Activated T-cell treated with anti-CD3 and anti-CD28 coated beads for 4 hours (primary cell): ENCODE data around the gene TLE7.

ENCODE experiments used
- DNase-seq: peaks from one replicate; pipeline ENCODE4 v3.0.0-alpha.2; 2020

TLE7 gene

DNA sequence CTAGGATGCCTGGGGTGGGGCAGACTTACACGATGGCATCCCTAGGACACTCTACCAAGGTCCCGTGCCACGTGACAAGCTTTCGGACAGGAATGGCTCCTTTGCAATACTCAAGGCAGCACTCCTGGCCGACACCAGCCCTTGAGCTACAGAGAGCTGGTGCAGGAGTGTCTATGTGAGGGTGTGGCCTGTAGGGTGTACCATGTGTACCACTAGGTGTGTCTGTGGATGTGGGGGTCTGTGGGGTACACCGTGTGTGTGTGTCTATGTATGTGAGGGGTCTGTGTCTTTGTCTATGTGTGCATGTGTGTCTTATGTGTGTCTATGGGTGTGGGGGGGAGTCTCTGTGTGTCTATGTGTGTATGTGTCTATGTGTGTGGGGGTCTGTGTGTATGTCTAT lies 1.9 kb upstream of the TLE7 start:
- no peak for DNase-seq

DNA sequence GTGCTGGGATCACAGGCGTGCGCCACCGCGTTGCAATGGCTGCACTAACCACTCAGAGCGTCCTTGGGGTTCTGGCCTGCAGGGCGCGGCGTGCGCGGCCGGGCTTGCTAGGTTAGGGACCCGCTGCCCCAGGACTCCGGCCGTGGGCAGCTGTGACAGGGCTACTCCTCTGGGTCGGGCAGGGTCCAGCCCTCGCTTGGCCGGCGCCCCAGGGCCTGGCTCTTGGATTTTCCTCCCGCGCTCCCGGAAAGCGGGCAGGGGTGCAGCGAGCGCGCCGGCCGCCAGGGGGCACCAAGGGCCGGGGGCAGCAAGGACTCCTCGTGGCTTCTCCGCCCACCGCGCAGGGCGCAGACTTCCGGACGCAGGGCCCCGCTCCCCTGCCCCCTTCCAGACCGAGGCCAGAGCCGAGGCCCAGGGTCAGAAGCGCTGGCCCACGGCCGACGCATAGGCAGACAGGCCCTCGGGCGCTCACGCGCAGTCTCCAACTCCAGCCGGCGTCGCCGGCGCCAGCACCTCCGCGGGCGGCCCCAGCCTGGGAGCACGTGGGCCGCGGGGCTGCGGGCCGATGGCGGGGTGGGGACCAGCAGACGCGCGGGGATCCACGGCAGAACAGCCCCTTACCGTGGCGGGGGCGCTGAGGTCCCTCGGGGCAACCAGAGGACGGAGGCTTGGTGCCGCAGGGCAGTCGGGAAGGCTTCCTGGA lies 355 bp downstream of the TLE7 start:
- DNase-seq: no peak

DNA sequence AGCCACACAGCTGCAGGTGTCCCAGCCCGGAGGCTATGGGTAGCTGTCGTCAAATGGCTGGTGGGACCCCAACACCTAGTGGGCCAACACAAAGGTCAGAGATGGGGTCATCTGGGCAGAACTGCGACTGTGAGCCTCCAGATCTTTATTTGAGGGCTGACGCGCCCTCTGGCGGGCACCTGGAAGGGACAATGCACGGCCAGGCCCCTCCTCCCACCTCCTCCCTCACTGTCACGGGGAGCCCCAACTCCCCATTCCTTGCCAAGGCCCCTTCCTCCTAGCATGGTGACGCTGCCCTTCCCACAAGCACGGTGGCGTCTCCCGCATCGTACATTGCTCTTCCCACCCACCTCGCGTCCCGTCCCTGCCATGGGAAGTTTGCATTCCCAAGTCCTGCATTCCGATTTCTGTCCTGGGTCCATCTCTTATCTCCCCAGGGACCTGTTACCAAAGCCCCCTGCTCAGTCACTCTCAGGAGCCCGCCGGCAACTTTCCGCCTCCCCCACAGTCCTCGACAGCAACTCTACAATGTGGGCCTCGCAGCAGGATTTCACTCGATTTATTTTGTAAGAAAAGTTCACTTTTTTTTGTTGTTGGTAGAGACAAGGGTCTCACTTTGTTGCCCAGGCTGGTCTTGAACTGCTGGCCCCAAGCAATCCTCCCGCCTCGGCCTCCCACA lies 1.0 kb downstream of the TLE7 start:
- DNase-seq: no peak

DNA sequence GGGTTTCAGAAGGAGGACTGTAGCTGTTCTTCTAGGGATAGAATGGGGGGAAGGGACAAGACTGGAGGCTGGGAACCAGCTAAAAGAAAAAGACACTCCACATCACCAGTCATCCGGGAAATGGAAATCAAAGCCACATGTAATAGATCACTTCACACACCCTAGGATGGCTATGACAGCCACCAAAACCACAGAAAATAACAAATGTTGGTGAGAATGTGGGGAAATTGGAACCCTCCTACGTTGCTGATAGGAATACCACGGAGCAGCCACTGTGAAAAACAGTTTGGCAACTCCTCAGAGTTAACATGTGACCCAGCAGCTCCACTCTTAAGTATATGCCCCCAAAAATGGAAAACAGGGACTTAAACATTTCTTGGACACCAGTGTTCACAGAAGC lies 2.3 kb downstream of the TLE7 start:
- no peak for DNase-seq

DNA sequence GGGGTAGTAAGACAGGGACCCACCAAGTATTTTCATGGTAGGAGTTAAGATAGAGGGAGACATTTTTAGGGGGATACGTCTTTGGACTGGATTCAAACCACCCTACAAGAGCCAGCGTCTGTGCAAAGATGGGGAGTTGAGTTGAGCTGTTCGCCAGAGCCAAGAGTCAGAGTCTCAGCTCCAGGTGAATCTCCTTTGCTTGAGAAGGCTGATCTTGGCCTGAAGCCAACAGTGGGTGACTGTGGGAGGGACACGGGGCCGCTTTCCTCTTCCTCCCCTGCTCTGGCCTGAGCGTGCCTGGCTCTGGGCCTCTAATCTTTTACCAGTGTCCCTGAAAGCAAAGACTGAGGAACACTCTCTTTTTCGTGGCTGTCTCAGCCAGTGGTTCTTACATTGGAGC lies 5.4 kb downstream of the TLE7 start:
- DNase-seq: no peak

DNA sequence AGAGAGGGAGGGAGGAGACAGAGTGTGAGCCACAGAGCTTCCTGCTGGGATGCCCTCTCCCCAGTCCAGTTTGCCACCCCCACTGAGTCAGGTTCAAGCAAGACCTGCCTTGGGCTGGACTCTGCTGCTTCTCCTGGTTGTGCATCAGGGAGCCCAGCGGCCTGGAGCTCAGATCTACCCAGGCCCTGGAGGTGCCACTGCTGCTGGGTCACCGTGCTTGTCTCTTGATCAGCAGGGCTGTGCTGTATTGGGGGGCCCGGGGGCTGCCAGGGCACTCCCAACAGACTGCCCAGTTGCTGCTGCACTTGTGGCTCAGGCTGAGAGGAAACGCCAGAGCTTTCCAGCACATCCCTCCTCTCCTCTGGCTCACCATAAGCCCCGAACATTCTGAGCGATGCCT lies 8.9 kb downstream of the TLE7 start:
- DNase-seq: no peak

DNA sequence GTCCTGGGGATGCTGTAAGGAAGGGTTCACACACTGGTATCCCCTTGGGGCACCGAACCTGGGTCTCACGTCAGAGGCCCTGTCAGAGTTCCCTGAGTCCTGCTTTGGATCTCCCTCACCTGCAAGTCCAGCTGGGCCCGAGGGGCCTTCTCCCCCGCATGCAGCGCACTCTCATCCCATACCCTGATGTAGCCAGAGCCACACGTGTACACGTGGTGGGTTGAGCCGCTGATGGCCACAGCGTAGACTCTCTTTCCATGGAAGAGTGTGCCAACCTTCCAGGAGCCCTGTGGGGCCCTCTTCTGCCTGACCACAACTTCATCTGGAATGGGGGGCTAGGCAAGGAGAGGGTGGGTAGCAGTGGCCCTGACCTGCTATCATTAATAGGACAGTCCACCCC lies 9.9 kb downstream of the TLE7 start:
- no peak for DNase-seq

DNA sequence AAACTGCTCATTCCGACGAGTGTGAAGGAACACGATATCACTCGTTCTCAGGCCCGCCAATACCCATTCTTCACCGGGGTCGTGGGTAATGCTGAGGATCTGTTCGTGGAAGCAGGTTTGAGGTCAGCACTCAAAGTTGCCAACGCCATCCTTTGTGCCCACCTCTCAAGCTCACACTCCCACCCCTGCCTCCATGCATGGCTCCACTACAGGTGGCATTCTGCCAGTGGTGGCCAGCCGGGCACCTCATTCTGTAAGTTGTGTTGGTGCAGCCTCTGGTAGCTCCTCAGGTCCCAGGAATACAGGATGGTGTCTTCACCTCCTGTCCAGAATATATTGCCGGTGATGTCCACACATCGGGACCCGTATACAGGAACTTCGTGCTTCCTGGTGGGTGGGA lies 10.7 kb downstream of the TLE7 start:
- DNase-seq: no peak

DNA sequence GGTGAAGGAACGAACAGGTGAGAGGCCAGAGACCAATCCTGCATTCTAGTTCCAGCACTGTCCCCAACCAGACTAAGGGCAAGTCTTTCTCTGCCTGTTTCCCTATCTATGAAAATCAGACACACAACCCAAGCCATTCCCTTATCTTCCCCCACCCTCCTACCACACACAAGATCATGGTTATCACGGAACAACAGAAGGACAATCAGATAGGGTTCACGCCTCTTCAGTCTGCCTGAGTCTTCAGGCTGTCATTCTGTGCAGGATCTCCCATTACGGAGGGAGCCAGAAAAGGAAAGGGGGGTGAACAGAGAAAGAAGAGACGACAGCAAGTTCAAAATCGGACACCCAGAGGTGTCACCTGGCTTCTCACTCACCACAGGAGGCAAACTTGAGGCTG lies 11.1 kb downstream of the TLE7 start:
- DNase-seq: no peak

DNA sequence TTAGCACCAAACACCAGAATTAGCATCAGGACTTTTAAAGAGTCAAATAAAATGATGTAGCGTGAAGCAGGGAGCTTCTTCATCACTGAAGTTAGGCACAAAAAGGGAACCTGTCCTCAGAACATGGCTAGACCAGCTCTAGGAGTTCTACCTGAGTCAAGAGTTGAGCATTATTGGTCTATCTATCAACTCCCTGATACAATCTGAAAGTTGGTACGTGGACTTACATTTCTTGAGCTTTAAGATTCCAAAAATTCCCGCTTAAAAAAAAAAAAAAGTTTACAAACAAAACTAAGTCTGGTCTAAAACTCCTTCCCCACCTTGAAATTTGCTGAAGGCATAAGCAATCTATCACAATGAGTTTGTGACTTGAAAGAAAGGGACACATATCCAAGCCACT lies 12.3 kb downstream of the TLE7 start:
- no peak for DNase-seq

DNA sequence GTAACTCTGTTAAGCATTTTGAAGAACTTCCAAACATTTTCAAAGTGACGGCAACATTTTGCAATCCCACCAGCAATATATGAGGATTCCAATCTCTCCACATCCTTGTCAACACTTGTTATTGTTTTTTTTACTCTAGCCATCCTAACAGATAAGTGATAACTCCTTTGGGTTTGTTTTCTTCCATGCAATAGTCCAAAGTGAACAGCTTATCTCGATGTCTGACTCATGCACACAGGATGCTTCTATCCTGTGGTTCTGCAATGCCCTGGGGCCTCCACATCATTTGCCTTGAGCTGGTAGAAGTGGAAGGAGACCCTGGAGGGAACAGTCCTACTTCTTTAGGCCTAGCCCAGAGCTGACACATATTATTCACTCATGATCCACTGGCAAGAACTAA lies 13.0 kb downstream of the TLE7 start:
- DNase-seq: no peak

DNA sequence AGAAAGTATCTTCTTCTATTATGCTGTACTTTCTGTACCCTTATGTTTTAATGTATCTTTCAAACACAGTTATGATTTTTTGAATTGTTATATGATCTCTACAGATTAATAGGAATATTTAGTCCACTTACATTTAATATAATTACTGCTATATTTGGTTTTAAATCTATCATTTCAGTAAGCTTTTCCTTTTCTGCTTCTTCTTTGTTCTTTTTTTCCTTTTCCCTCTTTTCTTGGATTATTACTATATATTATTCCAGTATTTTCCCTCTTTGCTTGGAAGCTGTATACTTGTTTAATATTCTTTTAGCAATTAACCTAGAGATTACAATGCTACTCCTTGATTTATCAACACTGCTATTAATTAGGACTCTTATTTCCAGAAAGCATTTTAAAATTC lies 13.5 kb downstream of the TLE7 start:
- no peak for DNase-seq

DNA sequence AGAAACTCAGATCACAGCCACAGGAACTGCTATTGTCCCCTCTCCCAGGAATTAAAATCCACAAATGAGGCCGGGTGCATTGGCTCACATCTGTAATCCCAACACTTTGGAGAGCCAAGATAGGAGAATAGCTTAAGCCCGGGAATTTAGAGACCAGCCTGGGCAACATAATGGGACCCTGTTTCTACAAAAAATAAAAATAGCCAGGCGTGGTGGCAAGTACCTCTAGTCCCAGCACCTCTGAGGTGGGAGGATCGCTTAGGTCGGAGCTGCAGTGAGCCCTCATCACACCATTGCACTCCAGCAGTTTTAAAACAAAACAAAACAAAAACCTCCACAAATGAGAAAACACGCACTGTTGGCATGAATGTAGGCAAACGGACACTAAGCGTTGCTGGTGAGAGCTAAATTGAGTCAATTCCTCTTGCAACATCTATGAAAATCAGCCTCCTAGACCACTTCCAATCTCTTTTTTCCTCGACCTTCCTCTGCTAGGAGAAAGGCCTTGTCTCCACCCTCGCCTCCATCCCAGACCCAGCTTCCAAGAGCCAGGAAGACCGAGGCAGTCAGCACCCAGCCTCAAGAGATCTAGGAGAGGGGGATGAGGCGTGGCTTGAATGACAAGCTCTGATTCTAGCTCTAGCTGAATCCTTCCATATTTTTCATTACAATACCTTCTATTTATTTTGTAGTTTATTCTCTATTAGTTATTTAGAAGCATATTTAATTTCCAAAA lies 14.8 kb downstream of the TLE7 start:
- DNase-seq: no peak

DNA sequence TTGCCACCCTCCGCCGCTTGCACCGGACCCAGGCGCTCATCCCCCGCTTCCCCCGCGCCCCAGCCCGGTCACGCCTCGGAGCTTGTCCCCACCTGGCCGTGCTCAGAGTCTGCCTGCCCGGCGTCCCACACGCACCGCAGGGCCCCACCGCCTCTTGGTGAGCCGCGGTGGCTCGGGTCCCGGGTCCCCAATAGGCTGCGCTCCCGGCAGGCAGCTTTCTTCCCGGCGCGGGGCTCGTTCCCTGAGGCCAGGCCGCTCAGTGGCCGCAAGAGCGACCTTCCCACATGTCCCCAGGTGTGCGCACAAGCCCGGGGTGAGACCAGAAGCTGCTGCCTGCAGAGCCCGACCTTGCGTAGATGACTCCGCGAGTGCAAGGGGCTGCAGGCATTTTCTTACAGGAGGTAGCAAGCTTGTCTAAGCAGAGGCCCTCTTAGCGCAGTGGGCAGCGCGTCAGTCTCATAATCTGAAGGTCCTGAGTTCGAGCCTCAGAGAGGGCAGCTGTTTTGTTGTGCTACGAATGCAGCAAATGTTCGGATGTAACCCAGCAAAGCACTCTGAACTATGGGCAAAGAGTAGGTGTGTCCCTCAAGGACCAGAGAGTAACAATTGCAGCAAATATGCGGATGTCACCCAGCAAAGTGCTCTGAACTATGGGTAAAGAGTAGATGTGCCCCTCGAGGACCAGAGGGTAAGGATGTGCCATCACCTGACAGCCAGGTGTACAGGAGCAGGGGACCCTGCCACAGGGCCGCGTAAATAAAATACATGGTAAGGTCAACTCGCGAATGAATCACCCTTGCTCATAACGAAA lies 15.6 kb downstream of the TLE7 start:
- no peak for DNase-seq

DNA sequence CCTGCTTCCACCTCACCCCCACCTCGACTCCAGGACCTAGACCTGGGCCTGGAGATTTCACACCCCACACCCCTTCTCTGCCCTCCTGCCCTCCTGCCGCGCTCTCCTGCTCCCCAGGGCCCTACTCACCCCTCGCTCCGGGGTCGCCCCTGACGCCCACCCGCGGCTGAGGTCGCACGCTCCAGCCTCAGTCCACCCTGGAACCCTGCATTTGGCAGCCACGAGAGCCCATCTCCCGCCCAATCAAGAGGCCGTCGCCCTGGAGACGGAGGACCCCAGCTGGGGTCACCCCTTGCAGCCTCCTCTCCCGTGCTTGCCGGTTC lies 16.1 kb downstream of the TLE7 start:
- DNase-seq: no peak

DNA sequence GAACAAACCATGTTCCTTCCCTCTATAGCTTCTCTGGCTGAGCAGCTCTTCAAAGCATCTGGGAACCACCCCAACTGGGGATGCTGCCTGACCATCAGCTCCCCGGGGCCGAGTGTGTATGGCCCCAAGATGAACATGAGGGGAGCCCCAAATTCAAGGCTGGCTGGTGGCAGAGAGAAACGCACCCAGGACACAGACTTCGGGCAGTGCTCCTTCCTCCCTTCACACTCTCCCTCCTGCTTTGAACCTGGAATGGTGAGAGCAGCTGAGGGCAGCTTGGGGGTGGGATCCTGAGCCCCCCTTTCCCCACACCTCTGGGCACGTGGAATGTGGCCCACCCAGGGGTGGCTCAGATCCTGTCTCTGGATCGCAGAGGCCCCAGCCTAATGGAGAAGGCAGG lies 17.2 kb downstream of the TLE7 start:
- no peak for DNase-seq

DNA sequence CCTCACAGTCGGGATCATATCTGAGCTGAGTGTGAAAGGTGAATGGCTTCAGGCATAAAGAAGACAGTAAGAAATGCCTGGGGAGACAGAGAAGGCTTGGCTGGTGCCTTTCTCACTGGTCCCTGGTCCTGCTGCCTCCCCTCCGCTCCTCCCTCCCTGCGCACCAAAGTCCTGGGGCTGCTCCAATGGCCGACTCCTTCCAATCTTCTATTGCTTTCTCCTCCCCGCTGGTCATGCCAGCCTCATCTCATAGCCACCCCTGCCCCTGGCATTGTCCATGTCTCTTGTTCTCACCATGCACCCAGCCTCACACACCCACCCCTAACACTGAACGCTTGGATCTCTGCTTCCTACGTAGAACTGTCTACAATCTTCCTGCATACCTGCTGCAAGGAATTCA lies 18.0 kb downstream of the TLE7 start:
- no peak for DNase-seq

DNA sequence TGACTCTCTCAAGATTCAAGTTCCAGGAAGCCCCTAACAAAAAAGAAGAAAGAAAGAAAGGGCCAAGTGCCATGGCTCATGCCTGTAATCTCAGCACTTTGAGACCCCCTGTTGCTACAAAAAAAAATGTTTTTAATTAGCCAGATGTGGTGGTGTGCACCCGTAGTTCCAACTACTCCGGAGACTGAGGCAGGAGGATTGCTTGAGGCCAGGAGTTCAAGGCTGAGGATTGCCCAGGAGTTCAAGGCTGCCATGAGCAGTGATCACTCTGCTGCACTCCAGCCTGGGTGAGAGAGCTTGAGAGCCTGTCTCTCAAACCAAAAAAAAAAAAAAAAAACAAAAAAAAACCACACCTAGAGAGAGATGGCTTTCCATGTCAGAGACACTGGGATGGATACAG lies 18.8 kb downstream of the TLE7 start:
- DNase-seq: no peak

DNA sequence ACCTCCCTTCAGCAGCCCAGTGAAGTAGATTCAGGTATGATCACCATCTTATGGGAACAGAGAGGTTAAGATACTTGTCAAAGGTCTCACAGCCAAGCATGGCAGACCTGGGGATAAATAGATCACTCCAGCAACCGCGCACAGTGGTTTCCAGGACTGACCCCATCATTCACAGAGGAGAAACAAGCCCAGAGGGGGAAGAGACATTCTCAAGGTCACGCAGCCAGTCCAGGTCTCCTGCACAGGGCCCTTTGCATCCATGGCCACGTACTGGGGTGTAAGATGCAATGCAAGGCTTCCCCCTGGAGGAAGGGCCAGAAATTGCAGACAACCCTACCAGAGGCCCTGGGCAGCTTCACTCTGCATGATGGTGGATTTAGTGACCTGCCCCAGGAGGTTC lies 19.9 kb downstream of the TLE7 start:
- no peak for DNase-seq

DNA sequence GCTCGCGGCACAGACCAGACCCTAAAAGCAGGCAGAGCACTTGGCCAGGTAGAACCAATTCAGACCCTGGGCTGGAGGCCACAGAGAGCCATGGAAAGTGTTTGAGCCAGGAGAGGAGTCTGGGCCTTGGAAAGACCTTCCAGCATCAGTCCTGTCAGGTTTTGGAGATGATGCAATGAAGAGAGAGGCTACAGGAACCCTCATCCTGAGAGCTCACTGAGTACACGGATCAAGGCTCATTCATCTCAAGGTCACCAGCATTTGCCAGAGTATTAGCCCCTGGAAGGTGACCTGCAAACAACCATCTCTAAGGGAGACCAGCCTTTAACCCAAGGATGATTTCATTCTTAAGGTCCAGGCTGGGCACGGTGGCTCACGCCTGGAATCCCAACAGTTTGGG lies 27.8 kb downstream of the TLE7 start:
- DNase-seq: no peak

DNA sequence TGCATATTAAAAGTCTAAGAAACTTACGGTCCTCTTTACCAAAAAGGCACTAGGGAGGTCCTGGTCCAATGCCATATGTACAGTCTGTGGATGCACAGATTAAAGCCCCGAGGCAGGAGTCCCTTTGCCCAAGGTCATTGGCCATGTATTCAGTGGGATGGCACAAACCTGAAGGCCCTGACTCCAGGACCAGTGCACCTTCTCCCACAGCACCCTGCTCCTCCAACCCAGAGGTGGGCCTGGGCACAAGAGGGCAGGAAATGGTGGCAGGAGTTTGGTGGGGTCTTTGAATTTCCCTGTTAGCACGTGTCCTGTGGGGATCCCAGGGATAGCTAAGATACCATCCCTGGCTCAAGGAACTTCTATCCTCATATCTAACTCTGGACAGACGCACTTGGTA lies 28.5 kb downstream of the TLE7 start:
- DNase-seq: no peak

DNA sequence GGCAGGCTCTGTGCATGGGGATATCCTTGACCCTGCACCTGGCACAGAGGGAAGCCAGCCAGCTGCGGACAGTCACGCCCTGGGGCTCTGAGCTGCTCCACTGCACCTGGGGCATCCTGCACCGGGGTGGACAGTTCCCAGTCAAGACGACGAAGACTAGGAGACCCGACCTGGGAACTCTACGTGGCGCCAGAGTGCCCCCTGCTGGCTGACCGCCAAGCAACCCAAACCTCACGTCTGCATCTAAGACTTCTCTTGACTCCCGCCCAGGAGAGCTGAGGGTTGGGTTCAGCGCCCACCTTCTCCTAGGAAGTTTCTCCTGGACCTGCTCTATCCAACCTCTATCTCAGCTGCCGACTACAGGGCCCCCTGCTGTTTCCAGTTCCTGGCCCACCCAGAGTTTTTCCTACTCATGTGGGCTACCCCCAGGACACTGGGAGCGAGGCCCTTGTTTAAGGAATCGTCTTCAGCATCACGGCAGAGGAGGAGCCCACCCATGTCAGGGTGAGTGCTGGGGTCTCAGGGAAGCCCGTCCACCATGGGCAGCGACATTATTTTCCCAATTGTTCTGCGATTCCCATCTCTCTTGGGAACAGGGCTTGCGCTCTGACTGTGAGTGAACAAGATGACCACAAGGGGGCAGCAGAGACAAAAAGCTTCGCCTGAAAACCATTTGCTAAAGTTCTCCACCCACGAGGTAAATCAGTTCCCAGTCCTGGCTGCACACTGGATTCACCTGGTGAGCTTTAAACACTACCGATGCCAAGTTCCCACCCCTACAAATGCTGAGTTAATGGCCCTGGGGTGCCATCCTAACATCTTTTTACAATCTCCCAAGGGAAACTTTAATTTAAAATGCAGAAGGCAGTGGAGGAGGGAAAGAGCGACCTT lies 29.3 kb downstream of the TLE7 start:
- peak; percentile 71 for DNase-seq

DNA sequence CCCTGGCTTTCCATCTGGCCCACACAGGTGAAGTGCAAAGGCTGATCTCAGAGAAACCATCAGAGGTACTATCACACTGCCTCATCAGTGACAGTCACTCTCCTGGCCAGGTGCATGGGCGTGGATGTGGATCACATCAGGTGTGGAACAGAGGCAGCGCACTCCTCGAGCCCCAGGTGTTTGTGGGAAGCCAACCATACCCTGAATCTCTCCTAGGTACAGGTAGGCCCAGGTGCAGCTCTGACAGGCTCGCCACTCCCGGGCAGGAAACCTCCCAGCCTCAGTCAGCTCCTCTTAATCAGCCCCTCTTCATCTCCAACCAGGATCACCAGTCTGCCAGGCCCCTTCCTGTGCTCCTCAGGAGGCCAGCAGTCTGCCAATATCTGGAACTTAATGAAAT lies 31.7 kb downstream of the TLE7 start:
- no peak for DNase-seq
